ENCODE measurements around the gene FOXP2. TPM values are rescaled to one million over a fixed set of nuclear protein-coding genes. Genes with fewer than 3 reads are reported as not detected.
A peak's percentile ranks its signal among the peaks of the same experiment; 100 is the strongest.

The FOXP2 gene
- 11.0 TPM for total RNA-seq

GRCh38 chr7:114414156-114415063 is at the start of gene FOXP2:
FOXP2 (plus strand) TSS chr7:114414815; CDS start chr7:114426512, 11,697 bp downstream.
- H3K4me1 ChIP-seq, result peaks cover 0 to 3% of the 10 kb centered on the region in 2 donors
- H3K27me3 ChIP-seq, result no peaks in the 10 kb centered on the region
- no peak for TF ChIP-seq CTCF (IDR thresholded peaks at IDR 0.05)
- intact Hi-C loops (cut with DNase I), result loop anchor here (10.0 kb wide), 2 partner anchors 120 to 510 kb away; partner anchors contain the start of gene MDFIC
- no peak for DNase-seq (ENCODE audit: low spot score in 2 of 2)
- no peaks in the 10 kb centered on the region for H3K9me3 ChIP-seq
- peak within 1 kb of the TSS; percentile 62 to 68 for H3K27ac ChIP-seq
- peak within 1 kb of the TSS; percentile 6 to 66 for H3K4me3 ChIP-seq
- H3K36me3 ChIP-seq, result no peaks in the 10 kb centered on the region

- TF ChIP-seq CTCF (IDR thresholded peaks at IDR 0.05), result no peak
- no peaks in the 10 kb centered on the region for H3K36me3 ChIP-seq
- H3K27ac ChIP-seq, result no peak overlapping the region
- DNase-seq (ENCODE audit: low spot score in 2 of 2), result no peak
- no peaks in the 10 kb centered on the region for H3K4me1 ChIP-seq
- H3K27me3 ChIP-seq, result no peaks in the 10 kb centered on the region
- intact Hi-C loops (cut with DNase I), result no loop called here
- H3K9me3 ChIP-seq, result no peaks in the 10 kb centered on the region
- H3K4me3 ChIP-seq, result no peak overlapping the region
These were observed 48.8 kb upstream of the FOXP2 start for GRCh38 chr7:114365791-114366190.

DNA sequence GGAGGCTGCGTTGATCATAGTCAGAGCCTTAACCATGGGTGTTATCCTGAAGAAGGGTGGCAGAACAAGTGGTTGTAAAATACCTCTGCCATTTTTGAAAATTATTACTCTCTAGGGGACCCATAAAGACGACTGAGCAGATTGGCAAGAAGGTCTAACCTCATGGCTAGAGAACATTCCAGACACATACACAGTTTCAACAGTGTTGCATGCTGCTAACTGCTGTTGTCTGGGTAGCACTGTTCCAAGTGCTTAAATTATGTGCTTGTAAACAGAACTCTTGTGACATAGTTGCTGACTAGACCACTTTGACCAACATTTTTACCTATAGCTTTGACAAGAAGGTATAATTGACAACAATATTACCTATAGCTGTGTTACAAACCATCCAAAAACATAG is 46.1 kb upstream of the FOXP2 start:
- Histone ChIP-seq H3K4me3 (no peak overlapping the region), H3K9me3 (no peaks in the 10 kb centered on the region), H3K27me3 (no peaks in the 10 kb centered on the region), H3K27ac (no peak overlapping the region), H3K36me3 (no peaks in the 10 kb centered on the region), H3K4me1 (no peaks in the 10 kb centered on the region)
- no peak for TF ChIP-seq CTCF (IDR thresholded peaks at IDR 0.05)
- no peak for DNase-seq (ENCODE audit: low spot score in 2 of 2)
- intact Hi-C loops (cut with DNase I), result no loop called here

- no peak for TF ChIP-seq CTCF (IDR thresholded peaks at IDR 0.05)
- H3K27ac ChIP-seq, result no peak overlapping the region
- H3K4me3 ChIP-seq, result no peak overlapping the region
- no peaks in the 10 kb centered on the region for H3K9me3 ChIP-seq
- intact Hi-C loops (cut with DNase I), result no loop called here
- no peaks in the 10 kb centered on the region for H3K4me1 ChIP-seq
- no peaks in the 10 kb centered on the region for H3K27me3 ChIP-seq
- no peak for DNase-seq (ENCODE audit: low spot score in 2 of 2)
- no peaks in the 10 kb centered on the region for H3K36me3 ChIP-seq
These were observed 45.3 kb upstream of the FOXP2 start for GRCh38 chr7:114369294-114369693.

GRCh38 chr7:114372619-114373018 is 42.0 kb upstream of the FOXP2 start:
- TF ChIP-seq CTCF (IDR thresholded peaks at IDR 0.05), result no peak
- Histone ChIP-seq H3K4me3 (no peak overlapping the region), H3K4me1 (no peaks in the 10 kb centered on the region), H3K36me3 (no peaks in the 10 kb centered on the region), H3K27me3 (no peaks in the 10 kb centered on the region), H3K27ac (no peak overlapping the region), H3K9me3 (no peaks in the 10 kb centered on the region)
- intact Hi-C loops (cut with DNase I), result no loop called here
- no peak for DNase-seq (ENCODE audit: low spot score in 2 of 2)

All from ascending aorta (tissue), 2 donors.